ENCODE measurements around the gene KLF3. TPM values are rescaled to one million over a fixed set of nuclear protein-coding genes. Genes with fewer than 3 reads are reported as not detected.

Gene KLF3
- polyA plus RNA-seq, 1 donor from 2014 or later: 12.3 TPM

DNA sequence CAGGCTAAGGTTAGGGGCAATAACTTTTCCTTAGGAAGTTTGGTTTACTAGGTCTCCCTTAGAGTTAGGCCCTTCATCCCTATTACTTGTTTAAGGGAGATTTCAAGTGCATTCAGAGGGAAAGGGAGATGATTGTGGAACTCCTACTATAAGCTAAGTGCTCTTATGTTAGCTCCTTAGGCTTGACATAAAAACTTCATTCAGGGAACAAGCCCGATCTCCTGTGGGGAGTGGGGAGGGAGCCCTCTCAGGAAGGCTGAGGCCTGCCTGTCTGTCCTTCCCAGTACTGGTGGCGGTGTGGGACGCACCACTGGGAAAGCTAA is 8.0 kb downstream of the KLF3 start:
- TF ChIP-seq POLR2AphosphoS5 (IDR thresholded peaks at IDR 0.05): no peak
- no peak for TF ChIP-seq EZH2 (IDR thresholded peaks at IDR 0.05; ENCODE audit: borderline replicate concordance, insufficient read depth, low read length, poor library complexity, severe bottlenecking)
- TF ChIP-seq RAD21 (conservative IDR thresholded peaks at IDR 0.05): no peak
- Histone ChIP-seq H3K79me2 (replicated peaks; ENCODE audit: insufficient read depth, low read length) (peaks cover 66% of the 10 kb centered on the region), H3K4me2 (ENCODE audit: low read length) (no peak overlapping the region), H3K4me3 (ENCODE audit: low read length) (no peak overlapping the region), H3K9ac (ENCODE audit: low read length) (no peak overlapping the region), H3F3A (ENCODE audit: insufficient read depth, low read length, poor library complexity, severe bottlenecking) (no peaks in the 10 kb centered on the region), H2AFZ (ENCODE audit: low read depth, low read length) (no peak overlapping the region), H4K20me1 (ENCODE audit: insufficient read depth) (no peaks in the 10 kb centered on the region), H3K27ac (ENCODE audit: low read length) (no peak overlapping the region), H3K9me2 (ENCODE audit: insufficient read depth, low read length) (no peaks in the 10 kb centered on the region), H3K9me3 (ENCODE audit: low read length) (no peaks in the 10 kb centered on the region), H3K36me3 (ENCODE audit: insufficient read depth, low read length) (no peaks in the 10 kb centered on the region), H3K27me3 (ENCODE audit: insufficient read depth, low read depth, low read length) (no peaks in the 10 kb centered on the region)

DNA sequence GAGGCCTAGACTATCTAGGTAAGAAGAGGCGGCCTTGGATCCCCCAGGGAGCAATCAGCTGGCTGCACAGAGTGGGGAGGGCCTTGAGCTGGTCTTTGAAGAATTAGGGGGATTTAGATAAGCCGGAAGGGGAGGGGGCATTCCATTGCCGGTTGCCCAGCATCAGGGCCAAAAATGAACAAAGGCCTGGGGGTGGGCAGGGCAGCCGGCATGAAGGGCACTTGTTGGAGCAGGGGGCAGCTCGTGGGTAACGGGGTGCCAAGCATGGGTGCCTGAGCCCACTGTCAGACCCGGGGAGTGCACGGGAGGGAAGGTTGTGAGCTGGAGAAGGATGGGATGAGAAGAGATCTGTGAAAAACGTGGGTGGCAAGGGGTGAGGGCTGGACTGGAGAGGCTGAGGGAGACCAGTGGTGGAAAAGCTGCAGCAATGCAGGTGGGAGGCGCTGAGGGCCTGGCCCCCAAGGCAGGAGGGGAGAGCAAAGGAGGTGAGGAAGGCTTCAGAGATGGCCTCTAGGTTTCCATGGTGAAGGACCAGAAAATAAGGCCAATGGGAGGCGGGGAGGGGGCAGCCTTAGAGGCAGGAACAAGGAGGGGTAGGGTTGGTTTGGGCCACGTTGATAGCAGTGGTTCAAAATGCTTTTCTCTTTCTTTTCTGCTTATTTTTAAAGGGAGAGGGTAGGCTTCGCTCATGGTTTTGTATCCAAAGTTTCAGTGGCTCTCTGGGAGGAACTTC is 8.6 kb downstream of the KLF3 start:
- H3K9ac ChIP-seq (ENCODE audit: low read length): no peak overlapping the region
- no peaks in the 10 kb centered on the region for H3K9me3 ChIP-seq (ENCODE audit: low read length)
- no peaks in the 10 kb centered on the region for H4K20me1 ChIP-seq (ENCODE audit: insufficient read depth)
- TF ChIP-seq TAF1 (IDR thresholded peaks at IDR 0.05; ENCODE audit: low read depth) (no peak), EZH2 (IDR thresholded peaks at IDR 0.05; ENCODE audit: borderline replicate concordance, insufficient read depth, low read length, poor library complexity, severe bottlenecking) (no peak), MXI1 (conservative IDR thresholded peaks at IDR 0.05; ENCODE audit: poor library complexity, severe bottlenecking) (no peak), EP300 (conservative IDR thresholded peaks at IDR 0.05; ENCODE audit: poor library complexity, severe bottlenecking) (no peak)
- TF ChIP-seq, protein P1, sequence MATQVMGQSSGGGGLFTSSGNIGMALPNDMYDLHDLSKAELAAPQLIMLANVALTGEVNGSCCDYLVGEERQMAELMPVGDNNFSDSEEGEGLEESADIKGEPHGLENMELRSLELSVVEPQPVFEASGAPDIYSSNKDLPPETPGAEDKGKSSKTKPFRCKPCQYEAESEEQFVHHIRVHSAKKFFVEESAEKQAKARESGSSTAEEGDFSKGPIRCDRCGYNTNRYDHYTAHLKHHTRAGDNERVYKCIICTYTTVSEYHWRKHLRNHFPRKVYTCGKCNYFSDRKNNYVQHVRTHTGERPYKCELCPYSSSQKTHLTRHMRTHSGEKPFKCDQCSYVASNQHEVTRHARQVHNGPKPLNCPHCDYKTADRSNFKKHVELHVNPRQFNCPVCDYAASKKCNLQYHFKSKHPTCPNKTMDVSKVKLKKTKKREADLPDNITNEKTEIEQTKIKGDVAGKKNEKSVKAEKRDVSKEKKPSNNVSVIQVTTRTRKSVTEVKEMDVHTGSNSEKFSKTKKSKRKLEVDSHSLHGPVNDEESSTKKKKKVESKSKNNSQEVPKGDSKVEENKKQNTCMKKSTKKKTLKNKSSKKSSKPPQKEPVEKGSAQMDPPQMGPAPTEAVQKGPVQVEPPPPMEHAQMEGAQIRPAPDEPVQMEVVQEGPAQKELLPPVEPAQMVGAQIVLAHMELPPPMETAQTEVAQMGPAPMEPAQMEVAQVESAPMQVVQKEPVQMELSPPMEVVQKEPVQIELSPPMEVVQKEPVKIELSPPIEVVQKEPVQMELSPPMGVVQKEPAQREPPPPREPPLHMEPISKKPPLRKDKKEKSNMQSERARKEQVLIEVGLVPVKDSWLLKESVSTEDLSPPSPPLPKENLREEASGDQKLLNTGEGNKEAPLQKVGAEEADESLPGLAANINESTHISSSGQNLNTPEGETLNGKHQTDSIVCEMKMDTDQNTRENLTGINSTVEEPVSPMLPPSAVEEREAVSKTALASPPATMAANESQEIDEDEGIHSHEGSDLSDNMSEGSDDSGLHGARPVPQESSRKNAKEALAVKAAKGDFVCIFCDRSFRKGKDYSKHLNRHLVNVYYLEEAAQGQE (IDR thresholded peaks at IDR 0.05; ENCODE audit: borderline replicate concordance): no peak
- no peaks in the 10 kb centered on the region for H3K27me3 ChIP-seq (ENCODE audit: insufficient read depth, low read depth, low read length)
- H3K4me2 ChIP-seq (ENCODE audit: low read length): no peak overlapping the region
- no peaks in the 10 kb centered on the region for H3K36me3 ChIP-seq (ENCODE audit: insufficient read depth, low read length)
- H2AFZ ChIP-seq (ENCODE audit: low read depth, low read length): no peak overlapping the region
- no peak overlapping the region for H3K27ac ChIP-seq (ENCODE audit: low read length)
- peaks cover 62% of the 10 kb centered on the region for H3K79me2 ChIP-seq (replicated peaks; ENCODE audit: insufficient read depth, low read length)
- H3K9me2 ChIP-seq (ENCODE audit: insufficient read depth, low read length): no peaks in the 10 kb centered on the region
- no peaks in the 10 kb centered on the region for H3F3A ChIP-seq (ENCODE audit: insufficient read depth, low read length, poor library complexity, severe bottlenecking)
- H3K4me3 ChIP-seq (ENCODE audit: low read length): no peak overlapping the region

DNA sequence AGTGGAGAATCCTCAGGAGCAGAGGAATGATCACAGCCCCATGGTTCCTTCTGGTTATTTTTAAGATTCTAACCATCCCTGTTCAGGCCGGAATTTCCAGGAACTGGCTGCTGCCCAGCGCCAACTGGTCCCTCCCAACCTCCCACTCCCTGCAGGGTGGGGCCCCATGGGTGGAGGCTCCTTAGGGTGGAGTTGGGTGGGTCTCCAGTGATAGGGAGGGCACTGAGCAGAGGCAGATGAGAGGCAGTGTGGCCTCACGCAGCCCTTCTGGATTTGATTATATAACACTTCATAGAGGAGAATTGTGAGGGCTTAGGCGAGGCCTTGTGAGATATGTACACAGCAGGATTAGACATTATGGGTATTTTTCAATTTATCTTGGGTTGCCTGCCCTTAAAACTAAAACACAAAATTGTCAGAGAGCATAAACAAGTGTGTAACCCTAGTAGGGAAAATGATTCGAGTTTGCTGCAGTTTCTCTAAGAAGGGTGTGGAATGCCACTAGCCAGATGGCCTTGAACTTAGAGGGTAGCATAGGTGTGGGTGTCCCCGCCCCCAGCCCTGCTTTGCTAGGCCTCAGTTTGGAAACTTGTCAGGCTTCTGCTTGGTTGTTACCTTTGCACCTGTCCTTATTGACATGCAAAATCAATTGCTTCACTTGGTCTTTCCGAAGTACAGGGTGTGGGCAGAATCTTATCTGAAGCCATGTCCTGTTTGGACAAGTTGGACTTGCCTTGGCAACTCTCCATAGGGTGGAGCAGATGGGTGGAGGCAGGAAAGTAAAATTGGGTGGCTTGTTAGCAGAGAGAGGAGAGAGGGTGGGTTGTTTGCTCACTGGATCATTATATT is 9.4 kb downstream of the KLF3 start:
- H3K36me3 ChIP-seq (ENCODE audit: insufficient read depth, low read length): no peaks in the 10 kb centered on the region
- no peaks in the 10 kb centered on the region for H3K27me3 ChIP-seq (ENCODE audit: insufficient read depth, low read depth, low read length)
- no peaks in the 10 kb centered on the region for H3K9me2 ChIP-seq (ENCODE audit: insufficient read depth, low read length)
- no peaks in the 10 kb centered on the region for H3K9me3 ChIP-seq (ENCODE audit: low read length)
- TF ChIP-seq MXI1 (conservative IDR thresholded peaks at IDR 0.05; ENCODE audit: poor library complexity, severe bottlenecking): no peak
- H3F3A ChIP-seq (ENCODE audit: insufficient read depth, low read length, poor library complexity, severe bottlenecking): no peaks in the 10 kb centered on the region
- no peak overlapping the region for H3K9ac ChIP-seq (ENCODE audit: low read length)
- H3K4me2 ChIP-seq (ENCODE audit: low read length): no peak overlapping the region
- no peak overlapping the region for H2AFZ ChIP-seq (ENCODE audit: low read depth, low read length)
- H3K79me2 ChIP-seq (replicated peaks; ENCODE audit: insufficient read depth, low read length): peaks cover 54% of the 10 kb centered on the region
- no peak overlapping the region for H3K4me3 ChIP-seq (ENCODE audit: low read length)
- H4K20me1 ChIP-seq (ENCODE audit: insufficient read depth): no peaks in the 10 kb centered on the region
- no peak overlapping the region for H3K27ac ChIP-seq (ENCODE audit: low read length)

Measured in neural cell (in vitro differentiated cells).